ENCODE measurements around the gene CFAP74.

The CFAP74 gene

DNA sequence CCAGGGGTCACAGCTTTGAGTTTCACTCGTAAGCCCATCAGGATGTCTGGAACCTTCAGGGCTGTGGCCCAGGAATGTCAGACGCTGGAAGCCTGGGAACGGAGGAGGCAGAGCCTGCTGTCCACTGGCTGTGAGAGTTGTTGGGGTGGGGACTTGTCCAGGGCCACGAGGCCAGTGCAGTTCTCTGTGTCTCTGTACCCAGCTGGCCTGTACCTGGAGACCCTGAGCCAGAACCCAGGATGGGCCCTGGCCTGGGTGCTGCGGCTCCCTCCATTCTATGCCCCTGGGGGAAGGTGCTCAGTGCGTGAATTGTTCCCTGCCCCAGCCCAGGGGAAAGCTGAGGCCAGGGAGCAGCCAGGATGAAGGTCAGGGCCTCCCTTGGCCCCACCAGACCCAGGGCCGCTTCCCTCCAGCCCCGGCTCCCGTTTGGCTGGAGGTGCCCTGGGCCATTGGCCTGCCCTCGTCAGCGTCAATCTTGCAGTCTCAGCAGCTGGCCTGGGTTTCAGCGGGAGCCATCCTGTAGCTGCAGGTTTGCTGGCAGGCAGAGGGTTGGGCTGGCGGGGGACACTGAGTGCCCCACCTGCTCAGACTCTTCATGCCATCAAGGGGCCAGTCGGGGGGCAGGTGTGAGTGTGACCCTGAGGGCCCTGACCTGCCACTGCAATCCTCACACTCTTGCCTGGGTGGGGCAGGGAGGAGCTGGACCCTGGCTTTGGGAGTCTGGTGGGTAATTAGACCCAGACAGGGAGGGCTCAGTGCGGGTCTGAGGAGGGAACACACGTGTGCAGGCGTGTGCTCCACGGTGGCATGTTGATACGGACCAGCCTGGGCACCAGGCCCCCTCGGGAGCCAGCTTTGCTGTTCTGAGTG lies 89.2 kb downstream of the CFAP74 start:
- TF ChIP-seq, protein P1, sequence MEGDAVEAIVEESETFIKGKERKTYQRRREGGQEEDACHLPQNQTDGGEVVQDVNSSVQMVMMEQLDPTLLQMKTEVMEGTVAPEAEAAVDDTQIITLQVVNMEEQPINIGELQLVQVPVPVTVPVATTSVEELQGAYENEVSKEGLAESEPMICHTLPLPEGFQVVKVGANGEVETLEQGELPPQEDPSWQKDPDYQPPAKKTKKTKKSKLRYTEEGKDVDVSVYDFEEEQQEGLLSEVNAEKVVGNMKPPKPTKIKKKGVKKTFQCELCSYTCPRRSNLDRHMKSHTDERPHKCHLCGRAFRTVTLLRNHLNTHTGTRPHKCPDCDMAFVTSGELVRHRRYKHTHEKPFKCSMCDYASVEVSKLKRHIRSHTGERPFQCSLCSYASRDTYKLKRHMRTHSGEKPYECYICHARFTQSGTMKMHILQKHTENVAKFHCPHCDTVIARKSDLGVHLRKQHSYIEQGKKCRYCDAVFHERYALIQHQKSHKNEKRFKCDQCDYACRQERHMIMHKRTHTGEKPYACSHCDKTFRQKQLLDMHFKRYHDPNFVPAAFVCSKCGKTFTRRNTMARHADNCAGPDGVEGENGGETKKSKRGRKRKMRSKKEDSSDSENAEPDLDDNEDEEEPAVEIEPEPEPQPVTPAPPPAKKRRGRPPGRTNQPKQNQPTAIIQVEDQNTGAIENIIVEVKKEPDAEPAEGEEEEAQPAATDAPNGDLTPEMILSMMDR (IDR thresholded peaks at IDR 0.05): no peak
- no peak overlapping the region for H3K4me3 ChIP-seq
- no peak for DNase-seq (ENCODE audit: low spot score)
- H3K27ac ChIP-seq: no peak overlapping the region

DNA sequence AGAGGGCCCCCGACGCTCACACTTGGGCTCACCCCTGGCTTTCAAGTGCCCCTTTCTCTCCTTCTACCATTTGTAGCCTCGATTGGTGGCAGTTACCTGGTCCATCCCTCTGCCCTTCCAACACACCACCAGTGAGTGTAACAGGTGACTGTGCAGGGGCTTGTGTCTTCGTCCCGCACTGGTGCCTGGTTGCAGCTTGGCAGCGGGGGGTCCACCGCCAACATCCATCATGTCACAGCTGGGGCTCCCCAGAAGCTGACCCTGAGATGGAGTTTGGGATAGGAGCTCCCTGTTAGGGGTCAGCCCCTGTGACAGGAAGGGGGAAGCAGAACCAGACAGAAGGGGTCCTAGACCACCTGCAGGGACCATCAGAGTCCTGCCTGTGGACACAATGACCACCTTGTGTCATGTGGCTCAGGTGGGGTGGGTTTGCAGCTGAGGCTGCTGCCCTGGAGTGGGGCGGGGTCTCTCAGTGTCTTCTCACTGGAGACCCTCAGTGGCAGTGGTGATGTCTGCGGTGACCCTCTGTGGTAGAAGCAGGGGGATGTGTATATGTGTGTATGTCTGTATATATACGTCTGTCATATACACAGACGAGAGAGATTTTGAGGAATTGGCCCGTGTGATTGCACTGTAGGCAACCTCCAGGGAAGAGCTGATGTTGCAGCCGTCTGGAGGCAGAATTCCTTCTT lies 92.1 kb downstream of the CFAP74 start:
- TF ChIP-seq, protein P1 (IDR thresholded peaks at IDR 0.05): no peak
- Histone ChIP-seq H3K27ac (no peak overlapping the region), H3K4me3 (no peak overlapping the region)
- DNase-seq (ENCODE audit: low spot score): peak; percentile 53

DNA sequence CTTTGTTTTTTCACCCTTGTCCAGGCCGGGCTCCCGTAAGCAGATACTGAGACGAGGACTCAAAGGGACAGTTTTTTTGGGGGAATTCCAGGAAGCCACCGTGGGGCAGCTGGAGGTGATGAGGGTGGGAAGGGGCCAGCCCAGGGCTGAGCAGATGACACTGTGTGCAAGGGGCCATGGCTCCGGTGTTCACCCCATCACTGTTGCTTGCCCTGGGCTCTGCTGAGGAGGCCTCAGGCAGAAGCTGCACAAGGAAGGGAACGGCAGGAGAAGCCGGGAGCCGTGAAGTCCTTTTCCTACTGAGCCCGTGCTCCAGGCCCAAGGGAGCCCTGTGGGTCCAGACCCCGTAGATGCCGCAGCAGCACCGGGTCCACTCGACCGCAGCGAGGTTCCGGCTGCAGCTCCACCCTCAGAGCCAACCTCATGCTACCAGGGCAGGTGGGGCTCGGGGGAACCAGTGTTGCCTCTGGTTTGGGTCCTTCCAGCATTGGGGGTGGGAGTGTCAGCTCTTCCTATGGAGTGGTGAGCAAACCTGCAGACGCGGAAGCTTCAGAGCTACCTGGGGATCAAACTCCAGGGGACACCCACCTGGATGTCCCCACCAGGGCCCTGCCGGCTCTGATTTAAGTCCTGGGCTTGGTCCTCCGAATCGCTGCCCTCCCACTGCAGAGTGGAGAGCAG lies 92.8 kb downstream of the CFAP74 start:
- peak; percentile 72 for DNase-seq (ENCODE audit: low spot score)
- TF ChIP-seq, protein P1 (IDR thresholded peaks at IDR 0.05): no peak
- Histone ChIP-seq H3K27ac (no peak overlapping the region), H3K4me3 (no peak overlapping the region)

DNA sequence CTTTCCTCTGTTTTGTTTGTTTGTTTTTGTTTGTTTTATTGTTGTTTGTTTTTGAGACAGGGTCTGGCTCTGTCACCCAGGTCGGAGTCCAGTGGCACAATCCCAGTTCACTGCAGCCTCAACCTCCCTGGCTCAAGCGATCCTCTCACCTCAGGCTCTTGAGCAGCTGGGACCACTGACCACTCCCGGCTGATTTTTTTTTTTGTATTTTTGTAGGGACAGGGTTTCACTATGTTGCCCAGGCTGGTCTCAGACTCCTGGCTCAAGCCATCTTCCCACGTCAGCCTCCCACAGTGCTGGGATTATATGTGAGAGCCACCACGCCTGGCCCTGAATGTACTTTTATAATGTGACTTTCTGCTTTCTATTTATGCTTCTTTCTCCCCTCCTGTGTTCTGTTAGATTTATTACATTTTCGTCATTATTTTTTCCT lies 93.5 kb downstream of the CFAP74 start:
- Histone ChIP-seq H3K4me3 (peak overlapping the region; percentile 92), H3K27ac (peak overlapping the region; percentile 84 to 94)
- no peak for DNase-seq (ENCODE audit: low spot score)
- TF ChIP-seq, protein P1 (IDR thresholded peaks at IDR 0.05): no peak

DNA sequence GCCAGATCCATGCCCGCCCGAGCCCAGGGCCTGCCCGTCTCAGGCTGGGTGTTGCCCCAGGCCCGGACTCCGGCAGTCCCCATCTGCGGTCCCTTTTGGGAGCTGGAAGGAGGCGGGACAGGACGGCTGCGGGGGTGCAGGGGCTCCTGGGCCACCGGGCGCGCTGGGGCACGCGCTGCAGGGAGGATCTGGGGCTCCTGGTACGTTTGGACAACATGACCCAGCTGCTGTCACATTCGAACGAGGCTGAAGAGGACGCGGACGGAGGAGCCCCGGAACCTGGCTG lies 95.1 kb downstream of the CFAP74 start:
- DNase-seq (ENCODE audit: low spot score): peak; percentile 78
- H3K4me3 ChIP-seq: peak overlapping the region; percentile 92
- TF ChIP-seq, protein P1 (IDR thresholded peaks at IDR 0.05): no peak
- peak overlapping the region; percentile 84 to 94 for H3K27ac ChIP-seq

DNA sequence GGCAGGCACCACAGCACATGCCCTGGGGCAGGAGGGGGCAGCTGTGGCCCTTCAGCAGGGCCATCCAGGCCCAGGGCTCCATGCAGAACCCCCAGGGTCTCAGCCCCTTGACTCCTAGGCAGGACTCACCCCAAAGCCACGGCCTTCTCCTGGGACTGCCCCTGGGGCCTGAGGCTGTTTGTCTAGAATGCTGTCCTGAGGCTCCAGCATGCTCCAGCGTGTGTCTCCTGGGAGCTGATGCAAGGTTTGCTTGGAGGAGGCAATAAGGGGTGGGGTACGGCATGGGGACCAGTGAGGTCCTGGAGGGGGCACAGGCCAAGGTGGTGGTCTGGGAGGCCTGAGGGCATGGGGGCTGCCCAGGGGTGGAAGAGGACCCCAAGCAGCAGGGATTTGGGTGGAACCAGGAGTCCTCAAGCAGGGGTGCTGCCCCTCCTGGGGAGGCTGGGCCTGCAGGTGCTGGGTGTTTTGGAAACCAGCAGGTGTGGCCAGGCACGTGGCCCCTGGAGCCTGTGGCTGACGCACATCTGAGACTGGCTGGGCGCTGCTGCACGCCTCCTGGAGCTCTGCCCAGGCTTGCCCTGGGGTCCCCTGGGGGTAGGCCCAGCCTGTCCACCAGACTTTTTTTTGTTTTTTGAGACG lies 96.4 kb downstream of the CFAP74 start:
- TF ChIP-seq, protein P1 (IDR thresholded peaks at IDR 0.05): no peak
- Histone ChIP-seq H3K27ac (peak overlapping the region in 1 of 2 donors; percentile 41), H3K4me3 (no peak overlapping the region)
- no peak for DNase-seq (ENCODE audit: low spot score)

Measured in coronary artery (tissue), 2 donors.